ENCODE results near the gene GDI1. TPM values are rescaled to one million over a fixed set of nuclear protein-coding genes. Genes with fewer than 3 reads are reported as not detected.

GDI1 gene
- total and polyA plus RNA-seq, 7 donors, result 37.4 to 57.7 (median 50.7) TPM

GRCh38 chrX:154439841-154440240 lies 2.9 kb downstream of the GDI1 start:
- H3K27me3 ChIP-seq (ENCODE audit: insufficient read depth in 3 of 3, low read length in 2 of 3), result no peaks in the 10 kb centered on the region
- H3K36me3 ChIP-seq (ENCODE audit: insufficient read depth in 1 of 2, low read depth in 1 of 2), result peaks cover 2 to 25% of the 10 kb centered on the region in 2 donors
- H3K9me3 ChIP-seq, result no peaks in the 10 kb centered on the region
- H3K27ac ChIP-seq, result no peak overlapping the region
- H3K4me1 ChIP-seq, result peaks cover 2% of the 10 kb centered on the region
- ATAC-seq, result no peak
- WGBS, 3 donors, result 92 to 94% (median 92%) methylated on average over 12 to 18 of the region's 18 CpGs
- no peak for DNase-seq
- H3K4me3 ChIP-seq, result no peak overlapping the region
- intact Hi-C loops (cut with DNase I), result no loop called here
- TF ChIP-seq, protein P1, sequence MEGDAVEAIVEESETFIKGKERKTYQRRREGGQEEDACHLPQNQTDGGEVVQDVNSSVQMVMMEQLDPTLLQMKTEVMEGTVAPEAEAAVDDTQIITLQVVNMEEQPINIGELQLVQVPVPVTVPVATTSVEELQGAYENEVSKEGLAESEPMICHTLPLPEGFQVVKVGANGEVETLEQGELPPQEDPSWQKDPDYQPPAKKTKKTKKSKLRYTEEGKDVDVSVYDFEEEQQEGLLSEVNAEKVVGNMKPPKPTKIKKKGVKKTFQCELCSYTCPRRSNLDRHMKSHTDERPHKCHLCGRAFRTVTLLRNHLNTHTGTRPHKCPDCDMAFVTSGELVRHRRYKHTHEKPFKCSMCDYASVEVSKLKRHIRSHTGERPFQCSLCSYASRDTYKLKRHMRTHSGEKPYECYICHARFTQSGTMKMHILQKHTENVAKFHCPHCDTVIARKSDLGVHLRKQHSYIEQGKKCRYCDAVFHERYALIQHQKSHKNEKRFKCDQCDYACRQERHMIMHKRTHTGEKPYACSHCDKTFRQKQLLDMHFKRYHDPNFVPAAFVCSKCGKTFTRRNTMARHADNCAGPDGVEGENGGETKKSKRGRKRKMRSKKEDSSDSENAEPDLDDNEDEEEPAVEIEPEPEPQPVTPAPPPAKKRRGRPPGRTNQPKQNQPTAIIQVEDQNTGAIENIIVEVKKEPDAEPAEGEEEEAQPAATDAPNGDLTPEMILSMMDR (IDR thresholded peaks at IDR 0.05), result no peak

DNA sequence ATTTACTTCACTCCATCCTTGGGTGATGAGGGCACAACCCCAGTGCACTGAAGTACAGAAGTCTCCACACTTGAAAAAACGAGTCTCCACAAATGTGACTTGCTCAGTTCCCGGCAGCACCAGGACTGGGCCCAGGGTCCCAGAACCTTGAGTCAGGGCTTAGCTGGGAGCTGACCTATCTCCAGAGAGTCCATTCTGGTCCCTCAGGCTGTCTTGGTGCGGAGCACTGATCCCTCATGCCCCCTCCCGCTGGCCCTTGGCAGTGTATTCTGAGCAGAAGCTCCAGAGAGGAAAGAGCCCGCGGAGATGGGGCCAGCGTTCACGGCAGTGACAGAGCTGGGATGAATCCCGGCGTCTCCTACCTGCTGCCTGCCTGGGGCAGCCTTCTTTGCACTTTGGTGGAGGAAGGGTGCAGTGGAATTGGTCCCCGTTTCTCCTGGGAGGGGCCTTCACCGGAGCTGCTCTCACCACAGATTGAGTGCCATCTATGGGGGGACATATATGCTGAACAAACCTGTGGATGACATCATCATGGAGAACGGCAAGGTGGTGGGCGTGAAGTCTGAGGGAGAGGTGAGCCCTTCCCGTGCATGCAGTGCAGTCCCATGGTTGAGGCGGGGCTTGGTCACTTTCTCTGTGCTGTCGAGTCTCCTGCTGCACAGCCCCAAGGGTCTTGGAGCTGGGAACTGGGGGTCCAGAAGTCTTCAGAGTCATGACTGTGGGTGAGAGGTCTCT lies 3.8 kb downstream of the GDI1 start:
- H3K36me3 ChIP-seq (ENCODE audit: insufficient read depth in 1 of 2, low read depth in 1 of 2), result peaks cover 2 to 25% of the 10 kb centered on the region in 2 donors
- DNase-seq, result no peak
- H3K9me3 ChIP-seq, result no peaks in the 10 kb centered on the region
- ATAC-seq, result no peak
- no peak overlapping the region for H3K27ac ChIP-seq
- WGBS, 3 donors, result 83 to 86% (median 84%) methylated on average over 15 to 17 of the region's 17 CpGs
- TF ChIP-seq, protein P1 (IDR thresholded peaks at IDR 0.05), result no peak
- H3K27me3 ChIP-seq (ENCODE audit: insufficient read depth in 3 of 3, low read length in 2 of 3), result no peaks in the 10 kb centered on the region
- H3K4me3 ChIP-seq, result no peak overlapping the region
- intact Hi-C loops (cut with DNase I), result no loop called here
- H3K4me1 ChIP-seq, result peaks cover 10% of the 10 kb centered on the region

- Histone ChIP-seq H3K4me3 (no peak overlapping the region), H3K27me3 (ENCODE audit: insufficient read depth in 3 of 3, low read length in 2 of 3) (no peaks in the 10 kb centered on the region), H3K4me1 (peaks cover 10% of the 10 kb centered on the region), H3K9me3 (no peaks in the 10 kb centered on the region), H3K36me3 (ENCODE audit: insufficient read depth in 1 of 2, low read depth in 1 of 2) (peaks cover 2 to 32% of the 10 kb centered on the region in 2 donors), H3K27ac (no peak overlapping the region)
- intact Hi-C loops (cut with DNase I), result no loop called here
- TF ChIP-seq, protein P1 (IDR thresholded peaks at IDR 0.05), result no peak
- DNase-seq, result no peak
- ATAC-seq, result no peak
- 86 to 88% (median 88%) methylated on average over 9 to 11 of the region's 11 CpGs for WGBS, 3 donors
These were observed 4.6 kb downstream of the GDI1 start for GRCh38 chrX:154441564-154441963.

GRCh38 chrX:154441984-154442707 lies 5.2 kb downstream of the GDI1 start:
- H3K9me3 ChIP-seq, result no peaks in the 10 kb centered on the region
- peaks cover 2 to 38% of the 10 kb centered on the region in 2 donors for H3K36me3 ChIP-seq (ENCODE audit: insufficient read depth in 1 of 2, low read depth in 1 of 2)
- peaks cover 10% of the 10 kb centered on the region for H3K4me1 ChIP-seq
- DNase-seq (no peak), ATAC-seq (no peak)
- no peaks in the 10 kb centered on the region for H3K27me3 ChIP-seq (ENCODE audit: insufficient read depth in 3 of 3, low read length in 2 of 3)
- intact Hi-C loops (cut with DNase I), result no loop called here
- TF ChIP-seq, protein P1 (IDR thresholded peaks at IDR 0.05), result no peak
- H3K4me3 ChIP-seq, result no peak overlapping the region
- WGBS, 3 donors, result 79 to 81% (median 81%) methylated on average over 21 of the region's 21 CpGs
- no peak overlapping the region for H3K27ac ChIP-seq
